Endodermal cell (in vitro differentiated cells): Measurements from ENCODE around the gene JARID2. TPM values are rescaled to one million over a fixed set of nuclear protein-coding genes. Genes with fewer than 3 reads are reported as not detected.

Experiments
- DNase-seq: peaks from one replicate; pipeline ENCODE4 v3.0.0-alpha.2; 2017
- H3K27ac ChIP-seq: 2 replicates; pipeline ENCODE4 v1.5.1; 2013; ENCODE audit warnings: mild to moderate bottlenecking, low read depth, low read length, moderate library complexity
- H3K27me3 ChIP-seq: 2 replicates; pipeline ENCODE4 v1.6.1; 2013; ENCODE audit warnings: mild to moderate bottlenecking, low read length, moderate library complexity; ENCODE audit not compliant: insufficient read depth, control insufficient read depth, poor library complexity, severe bottlenecking
- H3K36me3 ChIP-seq: 2 replicates; pipeline ENCODE4 v1.7.0; 2013; ENCODE audit warnings: mild to moderate bottlenecking, low read length, moderate library complexity; ENCODE audit not compliant: control insufficient read depth, insufficient read depth
- H3K4me1 ChIP-seq: one replicate; pipeline ENCODE4 v1.7.0; 2013; ENCODE audit warnings: low read length; ENCODE audit not compliant: control insufficient read depth, insufficient read depth
- H3K4me3 ChIP-seq: 2 replicates; pipeline ENCODE4 v1.5.1; 2013; ENCODE audit warnings: mild to moderate bottlenecking, low read length, moderate library complexity
- H3K9ac ChIP-seq: 2 replicates; pipeline ENCODE4 v1.6.1; 2013; ENCODE audit warnings: mild to moderate bottlenecking, low read length, moderate library complexity; ENCODE audit not compliant: poor library complexity, severe bottlenecking; ENCODE audit errors: extremely low read depth
- H3K9me3 ChIP-seq: 2 replicates; pipeline ENCODE4 v1.6.1; 2013; ENCODE audit warnings: mild to moderate bottlenecking, low read length, moderate library complexity; ENCODE audit not compliant: control insufficient read depth
- H3K27ac Mint-ChIP-seq: 2 replicates; pipeline ENCODE4 v1.8.0; 2020; ENCODE audit warnings: mixed read lengths
- H3K27me3 Mint-ChIP-seq: 2 replicates; pipeline ENCODE4 v1.8.0; 2021; ENCODE audit warnings: mild to moderate bottlenecking, mixed read lengths; ENCODE audit not compliant: insufficient read depth
- H3K36me3 Mint-ChIP-seq: 2 replicates; pipeline ENCODE4 v1.8.0; 2020; ENCODE audit warnings: low read depth, mixed read lengths
- H3K4me1 Mint-ChIP-seq: 2 replicates; pipeline ENCODE4 v1.8.0; 2020; ENCODE audit warnings: mixed read lengths
- H3K4me3 Mint-ChIP-seq: 2 replicates; pipeline ENCODE4 v1.8.0; 2020; ENCODE audit warnings: mild to moderate bottlenecking, moderate library complexity, mixed read lengths
- H3K9me3 Mint-ChIP-seq: 2 replicates; pipeline ENCODE4 v1.8.0; 2020; ENCODE audit warnings: mild to moderate bottlenecking, mixed read lengths
- WGBS, 2 experiments: methylation state at CpG; one replicate each; pipeline versions ENCODE4 v1.1.5 to v1.1.7; 2013; ENCODE audit warnings: missing lambda C conversion rate in 2 of 2, mixed read lengths in 1 of 2; ENCODE audit not compliant: insufficient coverage in 1 of 2, insufficient read length in 1 of 2; 5-methylcytosine and 5-hydroxymethylcytosine counted together
- total RNA-seq, 2 donors: library from RNA; stranded (reverse); fragmentation: NEBNext Ultra II Directional in 1 of 2; extraction: Animal tissue kit (Norgen Biotek cat#: 25700) in 1 of 2; gene quantifications; 2 replicates in 1 of 2; 3 replicates in 1 of 2; pipeline ENCODE4 v1.2.1, GENCODE V29; 2021
- TF ChIP-seq, protein P1 (sequence below): fragments of 200-600 bp; sonication (generic); conservative IDR thresholded peaks from 2 replicates; pipeline ENCODE4 v1.5.0; 2021; ENCODE audit warnings: antibody characterized with exemption, mild to moderate bottlenecking

Gene JARID2
- total RNA-seq, 2 donors from 2014 or later: 42.5 to 77.0 TPM

DNA sequence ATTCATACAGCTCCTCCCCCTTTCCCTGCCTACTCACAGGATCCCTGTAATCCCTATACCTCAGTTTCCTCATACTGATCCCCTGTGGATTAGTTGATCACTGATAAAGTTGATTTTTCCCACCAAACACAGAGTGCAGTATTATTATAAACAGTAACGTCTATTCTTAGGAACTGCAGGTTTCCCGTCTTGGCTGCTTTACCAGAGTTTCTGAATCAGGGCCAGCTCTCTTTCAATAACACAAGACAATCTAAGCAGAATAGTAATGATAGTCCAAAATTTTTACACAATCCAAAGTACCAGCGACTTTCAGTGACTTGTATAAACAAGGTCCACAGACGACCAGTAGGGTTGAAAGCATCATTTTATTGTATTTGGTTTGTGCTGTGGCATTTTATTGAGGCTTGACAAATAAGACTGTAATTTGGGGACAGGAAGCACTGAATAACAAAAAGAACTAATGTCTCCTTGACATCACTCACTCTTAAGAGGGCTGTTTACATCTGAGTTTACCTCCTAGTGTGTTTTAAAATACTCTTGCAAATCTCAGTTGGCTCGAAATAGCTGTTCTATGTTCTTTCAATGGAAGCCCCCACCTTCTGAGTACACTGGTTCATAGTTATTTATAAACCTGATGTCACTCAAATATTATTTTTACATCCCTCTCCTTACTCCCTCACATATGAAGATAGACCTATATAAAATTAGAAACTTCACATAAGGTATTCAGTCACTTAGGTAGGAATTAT lies 6.1 kb upstream of the JARID2 start:
- H3K4me1 ChIP-seq: peaks cover 9% of the 10 kb centered on the region
- Mint-ChIP-seq H3K4me3 (no peak overlapping the region), H3K27me3 (no peaks in the 10 kb centered on the region), H3K36me3 (no peaks in the 10 kb centered on the region), H3K4me1 (peaks cover 34% of the 10 kb centered on the region), H3K9me3 (no peaks in the 10 kb centered on the region), H3K27ac (peak overlapping the region; percentile 21)
- no peaks in the 10 kb centered on the region for H3K36me3 ChIP-seq
- DNase-seq: no peak
- H3K9ac ChIP-seq: no peak overlapping the region
- no peak overlapping the region for H3K27ac ChIP-seq
- no peak overlapping the region for H3K4me3 ChIP-seq
- WGBS, 2 experiments: 51% methylated on average over 5 of the region's 5 CpGs; no CpG with 5 or more reads in 1 of the 2 experiments
- H3K9me3 ChIP-seq: no peaks in the 10 kb centered on the region
- TF ChIP-seq, protein P1, sequence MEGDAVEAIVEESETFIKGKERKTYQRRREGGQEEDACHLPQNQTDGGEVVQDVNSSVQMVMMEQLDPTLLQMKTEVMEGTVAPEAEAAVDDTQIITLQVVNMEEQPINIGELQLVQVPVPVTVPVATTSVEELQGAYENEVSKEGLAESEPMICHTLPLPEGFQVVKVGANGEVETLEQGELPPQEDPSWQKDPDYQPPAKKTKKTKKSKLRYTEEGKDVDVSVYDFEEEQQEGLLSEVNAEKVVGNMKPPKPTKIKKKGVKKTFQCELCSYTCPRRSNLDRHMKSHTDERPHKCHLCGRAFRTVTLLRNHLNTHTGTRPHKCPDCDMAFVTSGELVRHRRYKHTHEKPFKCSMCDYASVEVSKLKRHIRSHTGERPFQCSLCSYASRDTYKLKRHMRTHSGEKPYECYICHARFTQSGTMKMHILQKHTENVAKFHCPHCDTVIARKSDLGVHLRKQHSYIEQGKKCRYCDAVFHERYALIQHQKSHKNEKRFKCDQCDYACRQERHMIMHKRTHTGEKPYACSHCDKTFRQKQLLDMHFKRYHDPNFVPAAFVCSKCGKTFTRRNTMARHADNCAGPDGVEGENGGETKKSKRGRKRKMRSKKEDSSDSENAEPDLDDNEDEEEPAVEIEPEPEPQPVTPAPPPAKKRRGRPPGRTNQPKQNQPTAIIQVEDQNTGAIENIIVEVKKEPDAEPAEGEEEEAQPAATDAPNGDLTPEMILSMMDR: no peak
- no peaks in the 10 kb centered on the region for H3K27me3 ChIP-seq

DNA sequence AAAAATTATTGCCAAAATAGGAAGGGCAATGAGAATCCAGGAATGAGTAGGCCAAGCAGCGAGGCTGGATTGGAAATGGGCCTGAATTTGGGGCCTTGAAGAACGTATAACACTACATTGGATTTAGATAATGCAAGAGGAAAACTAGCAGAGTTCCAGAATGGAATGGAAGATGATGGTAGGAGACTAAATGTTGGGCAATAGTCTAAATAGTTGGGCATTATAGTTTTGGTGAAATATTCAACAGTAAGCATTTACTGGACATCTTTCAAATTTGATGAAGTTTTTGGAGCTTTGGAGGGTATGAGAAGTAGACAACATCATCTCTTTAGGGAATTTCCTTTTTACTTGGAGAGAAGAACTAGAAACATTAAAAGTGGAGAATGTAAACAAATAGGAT lies 3.4 kb upstream of the JARID2 start:
- no peaks in the 10 kb centered on the region for H3K9me3 Mint-ChIP-seq
- no peaks in the 10 kb centered on the region for H3K36me3 Mint-ChIP-seq
- Histone ChIP-seq H3K9ac (no peak overlapping the region), H3K27me3 (no peaks in the 10 kb centered on the region), H3K9me3 (no peaks in the 10 kb centered on the region), H3K4me3 (no peak overlapping the region), H3K36me3 (no peaks in the 10 kb centered on the region), H3K27ac (no peak overlapping the region), H3K4me1 (peaks cover 9% of the 10 kb centered on the region)
- no peak overlapping the region for H3K27ac Mint-ChIP-seq
- no peak for DNase-seq
- TF ChIP-seq, protein P1: no peak
- 95 to 97% methylated on average over 2 of the region's 2 CpGs for whole genome bisulfite sequencing, 2 experiments
- H3K27me3 Mint-ChIP-seq: no peaks in the 10 kb centered on the region
- H3K4me1 Mint-ChIP-seq: peaks cover 34% of the 10 kb centered on the region
- H3K4me3 Mint-ChIP-seq: no peak overlapping the region

DNA sequence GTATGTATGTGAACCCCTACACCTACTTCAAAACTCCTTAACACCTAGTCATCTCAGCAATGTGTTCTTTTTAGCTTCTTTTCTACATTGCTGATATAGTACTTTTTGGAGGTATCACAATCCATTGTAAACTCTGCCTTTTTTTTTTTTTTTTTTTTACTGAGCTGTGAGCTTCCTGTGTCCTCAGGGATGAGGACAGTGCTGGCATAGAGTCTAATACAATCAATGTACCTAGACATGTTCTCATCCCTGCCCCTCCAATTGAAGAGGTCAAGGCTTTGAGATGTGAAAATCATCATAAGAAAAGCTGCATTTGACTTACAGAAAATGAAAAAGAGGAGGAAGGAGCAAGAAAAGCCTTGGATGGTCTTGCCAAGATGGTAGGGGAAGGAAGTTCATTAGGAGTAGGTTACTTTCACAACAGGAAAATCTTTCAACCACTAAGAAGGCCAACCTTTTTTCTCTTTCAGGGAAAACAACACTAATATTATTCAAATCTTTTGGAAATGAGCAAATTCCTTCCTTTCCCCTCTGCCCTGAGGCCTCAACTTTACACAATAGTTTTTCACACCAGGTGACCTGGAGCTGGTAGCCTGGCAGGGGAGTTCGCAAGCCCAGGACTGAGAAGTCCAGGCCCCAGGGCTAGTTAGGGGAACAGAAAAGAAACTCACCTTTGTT lies 2.8 kb upstream of the JARID2 start:
- peaks cover 34% of the 10 kb centered on the region for H3K4me1 Mint-ChIP-seq

More for the DNA sequence above, 2.8 kb upstream of the JARID2 start:
- no peak overlapping the region for H3K27ac ChIP-seq
- WGBS, 2 experiments: 42% methylated on average over 1 of the region's 1 CpG; no CpG with 5 or more reads in 1 of the 2 experiments
- peaks cover 9% of the 10 kb centered on the region for H3K4me1 ChIP-seq
- peak overlapping the region; percentile 89 for H3K4me3 Mint-ChIP-seq
- H3K27me3 ChIP-seq: no peaks in the 10 kb centered on the region
- no peaks in the 10 kb centered on the region for H3K36me3 ChIP-seq
- H3K9ac ChIP-seq: no peak overlapping the region
- H3K9me3 ChIP-seq: no peaks in the 10 kb centered on the region
- H3K9me3 Mint-ChIP-seq: no peaks in the 10 kb centered on the region
- TF ChIP-seq, protein P1: no peak
- DNase-seq: peak; percentile 65
- peak overlapping the region; percentile 96 for H3K27ac Mint-ChIP-seq
- peak overlapping the region; percentile 100 for H3K4me3 ChIP-seq
- H3K36me3 Mint-ChIP-seq: no peaks in the 10 kb centered on the region
- H3K27me3 Mint-ChIP-seq: no peaks in the 10 kb centered on the region
